Measurements from ENCODE around the gene MORN1. TPM values are rescaled to one million over a fixed set of nuclear protein-coding genes. Genes with fewer than 3 reads are reported as not detected.

Gene MORN1
- total and polyA plus RNA-seq, 2 experiments from 2014 or later: 10.8 to 24.4 TPM

DNA sequence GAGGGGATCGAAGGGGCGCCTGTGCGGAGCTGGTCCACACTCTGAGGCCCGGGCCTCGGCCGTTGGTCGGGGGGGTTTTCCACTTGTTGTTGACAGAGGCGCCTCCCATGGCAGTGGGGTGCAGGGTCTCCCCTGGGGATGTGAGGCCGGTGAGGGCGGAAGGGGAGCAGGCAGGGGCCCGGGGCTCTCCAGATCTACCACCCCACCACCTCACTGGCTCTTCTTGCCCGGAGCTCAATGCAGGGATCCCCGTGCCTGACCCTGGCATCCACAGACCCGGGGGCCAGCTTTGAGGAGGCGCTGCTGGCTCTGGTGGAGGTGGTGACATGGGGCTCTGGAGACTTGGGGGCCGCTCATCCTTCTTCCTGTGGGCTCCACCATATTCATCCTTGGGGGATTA lies 28.1 kb upstream of the MORN1 start:
- peaks cover 2% of the 10 kb centered on the region for H3K9me3 ChIP-seq (ENCODE audit: low read depth)

DNA sequence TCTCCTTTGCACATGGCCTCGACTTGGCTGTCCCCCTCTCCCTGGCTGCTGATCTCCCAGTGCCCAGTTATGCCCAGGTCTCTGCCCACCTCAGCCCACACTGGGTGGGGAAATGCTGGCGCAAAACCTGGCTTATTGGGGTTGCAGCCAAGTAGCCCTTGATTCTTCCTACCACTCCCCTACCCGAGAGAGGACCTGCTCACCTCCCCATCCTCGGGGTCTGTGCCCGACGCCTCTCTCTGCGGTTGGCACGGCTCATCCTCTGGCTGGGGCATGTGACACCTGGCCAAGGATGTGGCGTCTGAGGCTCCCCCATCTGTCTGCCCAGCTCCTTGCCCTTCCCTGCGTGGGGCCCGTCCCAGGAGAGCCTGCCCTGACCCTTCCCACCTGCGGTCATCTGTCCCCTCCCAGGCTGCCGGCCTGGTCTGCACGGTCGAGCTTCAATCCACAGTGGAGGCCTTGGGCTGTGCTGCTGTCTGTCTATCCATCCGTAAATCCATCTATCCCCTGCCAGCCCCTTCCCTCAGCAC lies 27.5 kb upstream of the MORN1 start:
- H3K27me3 ChIP-seq: no peaks in the 10 kb centered on the region
- H3K4me3 ChIP-seq: no peak overlapping the region
- DNase-seq (ENCODE audit: low read depth in 1 of 2, low spot score in 1 of 2): no peak
- H3K4me1 ChIP-seq (ENCODE audit: low read depth): peaks cover 3% of the 10 kb centered on the region
- no peak overlapping the region for H3K27ac ChIP-seq
- no peaks in the 10 kb centered on the region for H3K36me3 ChIP-seq
- H3K9me3 ChIP-seq (ENCODE audit: low read depth): peaks cover 2% of the 10 kb centered on the region
- TF ChIP-seq, protein P1, sequence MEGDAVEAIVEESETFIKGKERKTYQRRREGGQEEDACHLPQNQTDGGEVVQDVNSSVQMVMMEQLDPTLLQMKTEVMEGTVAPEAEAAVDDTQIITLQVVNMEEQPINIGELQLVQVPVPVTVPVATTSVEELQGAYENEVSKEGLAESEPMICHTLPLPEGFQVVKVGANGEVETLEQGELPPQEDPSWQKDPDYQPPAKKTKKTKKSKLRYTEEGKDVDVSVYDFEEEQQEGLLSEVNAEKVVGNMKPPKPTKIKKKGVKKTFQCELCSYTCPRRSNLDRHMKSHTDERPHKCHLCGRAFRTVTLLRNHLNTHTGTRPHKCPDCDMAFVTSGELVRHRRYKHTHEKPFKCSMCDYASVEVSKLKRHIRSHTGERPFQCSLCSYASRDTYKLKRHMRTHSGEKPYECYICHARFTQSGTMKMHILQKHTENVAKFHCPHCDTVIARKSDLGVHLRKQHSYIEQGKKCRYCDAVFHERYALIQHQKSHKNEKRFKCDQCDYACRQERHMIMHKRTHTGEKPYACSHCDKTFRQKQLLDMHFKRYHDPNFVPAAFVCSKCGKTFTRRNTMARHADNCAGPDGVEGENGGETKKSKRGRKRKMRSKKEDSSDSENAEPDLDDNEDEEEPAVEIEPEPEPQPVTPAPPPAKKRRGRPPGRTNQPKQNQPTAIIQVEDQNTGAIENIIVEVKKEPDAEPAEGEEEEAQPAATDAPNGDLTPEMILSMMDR (IDR thresholded peaks at IDR 0.05; ENCODE audit: low read depth, low read length): no peak

More for the DNA sequence above, 28.1 kb upstream of the MORN1 start:
- Histone ChIP-seq H3K27me3 (no peaks in the 10 kb centered on the region), H3K27ac (no peak overlapping the region), H3K4me3 (no peak overlapping the region), H3K4me1 (ENCODE audit: low read depth) (no peaks in the 10 kb centered on the region), H3K36me3 (no peaks in the 10 kb centered on the region)
- TF ChIP-seq, protein P1 (IDR thresholded peaks at IDR 0.05; ENCODE audit: low read depth, low read length): no peak
- no peak for DNase-seq (ENCODE audit: low read depth in 1 of 2, low spot score in 1 of 2)

DNA sequence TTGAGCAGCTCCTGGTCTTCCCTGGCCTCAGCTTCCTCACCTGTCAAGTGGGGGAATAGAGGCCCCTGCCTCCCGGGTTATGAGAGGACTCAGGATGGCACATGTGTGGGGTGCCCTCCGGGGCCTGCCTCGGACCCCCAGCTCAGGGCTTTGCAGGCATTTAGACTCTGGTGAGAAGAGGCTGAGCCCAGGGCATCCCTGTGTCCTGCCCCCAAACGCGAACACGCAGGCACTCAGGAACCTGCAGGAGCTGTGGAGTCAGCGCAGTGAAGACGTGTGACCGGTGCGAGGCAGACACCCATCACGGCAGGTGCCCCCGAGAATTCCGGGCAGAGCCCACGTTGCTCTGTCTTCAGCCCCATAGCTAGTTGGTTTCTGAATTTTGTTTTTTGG lies 26.5 kb upstream of the MORN1 start:
- H3K27ac ChIP-seq: no peak overlapping the region
- TF ChIP-seq, protein P1 (IDR thresholded peaks at IDR 0.05; ENCODE audit: low read depth, low read length): no peak
- H3K9me3 ChIP-seq (ENCODE audit: low read depth): no peaks in the 10 kb centered on the region
- DNase-seq (ENCODE audit: low read depth in 1 of 2, low spot score in 1 of 2): no peak
- peaks cover 8% of the 10 kb centered on the region for H3K4me1 ChIP-seq (ENCODE audit: low read depth)
- no peak overlapping the region for H3K4me3 ChIP-seq
- no peaks in the 10 kb centered on the region for H3K36me3 ChIP-seq
- no peaks in the 10 kb centered on the region for H3K27me3 ChIP-seq

DNA sequence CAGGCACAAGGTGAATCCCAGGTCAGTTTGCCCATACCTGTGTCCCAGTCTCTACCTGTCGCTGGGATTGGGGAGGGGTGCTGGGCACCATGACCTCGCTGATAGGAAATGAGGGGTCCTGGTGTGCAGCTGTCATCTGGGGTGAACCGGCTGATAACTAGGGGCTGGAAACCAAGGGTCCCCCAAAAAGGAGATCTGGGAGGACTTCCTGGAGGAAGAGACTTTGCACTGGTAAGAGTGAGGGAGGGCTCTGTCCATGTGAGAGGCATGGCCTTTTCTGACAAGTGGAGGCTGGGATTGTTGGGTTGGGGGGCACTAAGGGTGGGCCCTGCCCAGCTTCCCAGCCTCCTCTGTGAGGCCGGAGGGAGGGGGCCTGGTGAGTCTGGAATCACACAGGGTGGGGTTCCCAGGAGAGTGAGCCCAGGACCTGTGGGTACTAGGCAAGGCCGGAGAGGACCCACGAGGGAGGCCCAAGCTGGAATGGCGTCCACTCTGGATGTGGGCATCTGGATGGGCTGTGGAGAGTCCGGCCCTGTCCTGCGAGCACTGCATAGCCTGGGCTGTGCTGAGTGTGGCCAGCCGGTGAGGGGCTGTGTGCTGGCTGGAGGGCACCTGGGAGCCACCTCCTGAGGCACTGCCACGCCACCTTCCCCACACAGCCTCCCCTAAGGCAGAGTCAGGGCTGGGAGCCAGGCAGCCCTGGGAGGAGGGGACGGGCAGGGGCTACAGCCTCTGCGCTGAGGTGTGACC lies 25.9 kb upstream of the MORN1 start:
- H3K27ac ChIP-seq: no peak overlapping the region
- H3K36me3 ChIP-seq: no peaks in the 10 kb centered on the region
- no peaks in the 10 kb centered on the region for H3K27me3 ChIP-seq
- peaks cover 8% of the 10 kb centered on the region for H3K4me1 ChIP-seq (ENCODE audit: low read depth)
- no peak overlapping the region for H3K4me3 ChIP-seq
- no peaks in the 10 kb centered on the region for H3K9me3 ChIP-seq (ENCODE audit: low read depth)
- DNase-seq (ENCODE audit: low read depth in 1 of 2, low spot score in 1 of 2): no peak
- TF ChIP-seq, protein P1 (IDR thresholded peaks at IDR 0.05; ENCODE audit: low read depth, low read length): no peak

DNA sequence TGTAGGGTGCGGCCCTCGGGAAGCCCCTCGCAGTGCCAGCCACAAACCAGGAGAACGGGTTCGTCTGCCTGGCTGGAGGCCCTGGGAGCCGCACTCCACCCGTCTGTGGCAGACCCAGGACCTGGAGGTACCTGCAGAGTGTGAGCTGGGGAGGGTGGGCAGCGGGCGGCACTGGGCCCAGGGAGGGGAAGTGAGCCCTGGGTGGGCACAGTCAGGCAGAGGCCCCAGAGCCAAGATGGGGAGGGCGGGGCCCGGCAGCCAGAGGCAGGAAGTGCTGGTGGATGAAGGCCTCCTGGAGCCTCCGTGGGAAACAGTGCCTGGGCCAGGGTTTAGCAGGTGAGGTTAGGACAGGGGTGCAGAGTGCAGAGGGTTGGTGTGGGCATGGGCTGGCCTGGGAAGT lies 25.0 kb upstream of the MORN1 start:
- Histone ChIP-seq H3K36me3 (no peaks in the 10 kb centered on the region), H3K9me3 (ENCODE audit: low read depth) (no peaks in the 10 kb centered on the region), H3K4me3 (no peak overlapping the region), H3K27me3 (no peaks in the 10 kb centered on the region), H3K4me1 (ENCODE audit: low read depth) (peaks cover 11% of the 10 kb centered on the region), H3K27ac (no peak overlapping the region)
- no peak for DNase-seq (ENCODE audit: low read depth in 1 of 2, low spot score in 1 of 2)
- TF ChIP-seq, protein P1 (IDR thresholded peaks at IDR 0.05; ENCODE audit: low read depth, low read length): no peak

Data from cardiac muscle cell (in vitro differentiated cells and primary cell).